Measurements from ENCODE around the gene IPO11. TPM values are rescaled to one million over a fixed set of nuclear protein-coding genes. Genes with fewer than 3 reads are reported as not detected.

Gene IPO11
- total and polyA plus RNA-seq, 2 of the 13 experiments (the other 11 are each of a cell fraction or from before 2014, with no cell fraction given) = 13.9 to 24.4 TPM

DNA sequence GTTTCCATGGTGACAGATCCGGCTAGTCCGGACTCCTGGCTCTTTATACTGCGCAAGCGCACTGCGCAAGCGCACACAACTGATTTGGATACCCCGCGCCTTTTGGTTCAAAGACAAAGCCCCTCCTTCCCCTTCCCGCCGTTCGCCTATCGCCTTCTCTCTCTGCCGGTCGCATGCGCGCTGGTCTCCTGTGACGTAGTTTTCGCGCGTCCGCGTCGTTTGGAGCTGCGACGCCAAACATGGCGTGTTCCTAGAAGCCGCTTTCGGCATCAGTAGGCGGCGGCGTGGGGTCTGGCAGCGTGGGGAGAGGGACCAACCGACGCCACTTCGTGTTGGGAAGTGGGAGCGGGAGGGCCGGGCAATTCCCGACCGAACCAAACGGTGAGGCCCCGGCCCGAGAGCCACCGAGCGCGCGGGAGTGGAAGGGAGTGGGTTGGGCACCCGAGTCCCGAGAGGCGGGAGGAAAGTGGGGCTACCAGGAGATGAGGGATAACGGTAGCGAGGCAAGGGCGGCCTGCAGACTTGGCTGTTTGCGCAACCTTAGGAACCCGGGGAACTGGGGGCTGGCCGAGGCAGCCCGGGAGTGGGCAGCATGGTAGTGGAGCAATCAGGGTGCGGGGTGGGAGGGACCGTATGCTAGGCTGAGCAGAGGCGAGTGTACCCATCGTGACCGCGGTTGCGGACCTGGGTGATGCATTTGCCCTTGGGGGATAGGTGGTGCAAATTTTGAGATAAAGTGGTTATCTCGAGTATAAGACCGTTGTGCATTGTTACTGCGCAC, at the start of gene IPO11 (continued):
- TF ChIP-seq ZNF12 (CRISPR knock-in tag; IDR thresholded peaks at IDR 0.05) (no peak), PAWR (CRISPR knock-in tag; IDR thresholded peaks at IDR 0.05; ENCODE audit: borderline replicate concordance) (no peak), KMT2A (CRISPR knock-in tag; IDR thresholded peaks at IDR 0.05) (peak; percentile 98), TRIM24 (CRISPR knock-in tag; IDR thresholded peaks at IDR 0.05) (no peak), NCOR1 (IDR thresholded peaks at IDR 0.05; ENCODE audit: borderline replicate concordance, low read length) (no peak), RFX3 (CRISPR knock-in tag; IDR thresholded peaks at IDR 0.05) (no peak), SATB2 (CRISPR knock-in tag; IDR thresholded peaks at IDR 0.05) (no peak), NFIC (IDR thresholded peaks at IDR 0.05; ENCODE audit: low read length) (no peak), ZNF672 (CRISPR knock-in tag; IDR thresholded peaks at IDR 0.05) (no peak), ZNF879 (CRISPR knock-in tag; IDR thresholded peaks at IDR 0.05) (0 out of 2 replicates have a peak, but pooled peaks have one; percentile 41), SYNCRIP (IDR thresholded peaks at IDR 0.05; ENCODE audit: insufficient read depth, low read depth, low read length) (no peak), MED1 (CRISPR knock-in tag; IDR thresholded peaks at IDR 0.05) (peak; percentile 38; the same call in 1 of the 2 replicates), NKX3-1 (CRISPR knock-in tag; IDR thresholded peaks at IDR 0.05) (0 out of 2 replicates have a peak, but pooled peaks have one; percentile 17), JUNB (CRISPR knock-in tag; IDR thresholded peaks at IDR 0.05; ENCODE audit: borderline replicate concordance) (no peak; the same call in 1 of the 2 replicates), ZNF737 (CRISPR knock-in tag; IDR thresholded peaks at IDR 0.05; ENCODE audit: borderline replicate concordance) (no peak), ARNT (IDR thresholded peaks at IDR 0.05) (no peak), MED13 (CRISPR knock-in tag; IDR thresholded peaks at IDR 0.05) (no peak)
- TF ChIP-seq, protein P1, sequence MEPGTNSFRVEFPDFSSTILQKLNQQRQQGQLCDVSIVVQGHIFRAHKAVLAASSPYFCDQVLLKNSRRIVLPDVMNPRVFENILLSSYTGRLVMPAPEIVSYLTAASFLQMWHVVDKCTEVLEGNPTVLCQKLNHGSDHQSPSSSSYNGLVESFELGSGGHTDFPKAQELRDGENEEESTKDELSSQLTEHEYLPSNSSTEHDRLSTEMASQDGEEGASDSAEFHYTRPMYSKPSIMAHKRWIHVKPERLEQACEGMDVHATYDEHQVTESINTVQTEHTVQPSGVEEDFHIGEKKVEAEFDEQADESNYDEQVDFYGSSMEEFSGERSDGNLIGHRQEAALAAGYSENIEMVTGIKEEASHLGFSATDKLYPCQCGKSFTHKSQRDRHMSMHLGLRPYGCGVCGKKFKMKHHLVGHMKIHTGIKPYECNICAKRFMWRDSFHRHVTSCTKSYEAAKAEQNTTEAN (CRISPR knock-in tag; conservative IDR thresholded peaks at IDR 0.05) = no peak
- TF ChIP-seq, protein P2, sequence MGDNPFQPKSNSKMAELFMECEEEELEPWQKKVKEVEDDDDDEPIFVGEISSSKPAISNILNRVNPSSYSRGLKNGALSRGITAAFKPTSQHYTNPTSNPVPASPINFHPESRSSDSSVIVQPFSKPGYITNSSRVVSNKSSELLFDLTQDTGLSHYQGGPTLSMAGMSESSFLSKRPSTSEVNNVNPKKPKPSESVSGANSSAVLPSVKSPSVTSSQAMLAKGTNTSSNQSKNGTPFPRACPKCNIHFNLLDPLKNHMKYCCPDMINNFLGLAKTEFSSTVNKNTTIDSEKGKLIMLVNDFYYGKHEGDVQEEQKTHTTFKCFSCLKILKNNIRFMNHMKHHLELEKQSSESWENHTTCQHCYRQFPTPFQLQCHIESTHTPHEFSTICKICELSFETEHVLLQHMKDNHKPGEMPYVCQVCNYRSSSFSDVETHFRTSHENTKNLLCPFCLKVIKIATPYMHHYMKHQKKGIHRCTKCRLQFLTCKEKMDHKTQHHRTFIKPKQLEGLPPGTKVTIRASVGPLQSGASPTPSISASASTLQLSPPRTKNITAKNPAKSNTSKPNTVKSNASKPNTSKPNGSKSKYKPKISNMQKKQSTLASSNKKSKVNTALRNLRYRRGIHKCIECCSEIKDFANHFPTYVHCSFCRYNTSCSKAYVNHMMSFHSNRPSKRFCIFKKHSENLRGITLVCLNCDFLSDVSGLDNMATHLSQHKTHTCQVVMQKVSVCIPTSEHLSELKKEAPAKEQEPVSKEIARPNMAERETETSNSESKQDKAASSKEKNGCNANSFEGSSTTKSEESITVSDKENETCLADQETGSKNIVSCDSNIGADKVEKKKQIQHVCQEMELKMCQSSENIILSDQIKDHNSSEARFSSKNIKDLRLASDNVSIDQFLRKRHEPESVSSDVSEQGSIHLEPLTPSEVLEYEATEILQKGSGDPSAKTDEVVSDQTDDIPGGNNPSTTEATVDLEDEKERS (CRISPR knock-in tag; IDR thresholded peaks at IDR 0.05) = peak; percentile 33; the same call in 1 of the 2 replicates
- TF ChIP-seq, protein P3, sequence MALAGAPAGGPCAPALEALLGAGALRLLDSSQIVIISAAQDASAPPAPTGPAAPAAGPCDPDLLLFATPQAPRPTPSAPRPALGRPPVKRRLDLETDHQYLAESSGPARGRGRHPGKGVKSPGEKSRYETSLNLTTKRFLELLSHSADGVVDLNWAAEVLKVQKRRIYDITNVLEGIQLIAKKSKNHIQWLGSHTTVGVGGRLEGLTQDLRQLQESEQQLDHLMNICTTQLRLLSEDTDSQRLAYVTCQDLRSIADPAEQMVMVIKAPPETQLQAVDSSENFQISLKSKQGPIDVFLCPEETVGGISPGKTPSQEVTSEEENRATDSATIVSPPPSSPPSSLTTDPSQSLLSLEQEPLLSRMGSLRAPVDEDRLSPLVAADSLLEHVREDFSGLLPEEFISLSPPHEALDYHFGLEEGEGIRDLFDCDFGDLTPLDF (CRISPR knock-in tag; IDR thresholded peaks at IDR 0.05) = peak; percentile 94
- TF ChIP-seq, protein P4, sequence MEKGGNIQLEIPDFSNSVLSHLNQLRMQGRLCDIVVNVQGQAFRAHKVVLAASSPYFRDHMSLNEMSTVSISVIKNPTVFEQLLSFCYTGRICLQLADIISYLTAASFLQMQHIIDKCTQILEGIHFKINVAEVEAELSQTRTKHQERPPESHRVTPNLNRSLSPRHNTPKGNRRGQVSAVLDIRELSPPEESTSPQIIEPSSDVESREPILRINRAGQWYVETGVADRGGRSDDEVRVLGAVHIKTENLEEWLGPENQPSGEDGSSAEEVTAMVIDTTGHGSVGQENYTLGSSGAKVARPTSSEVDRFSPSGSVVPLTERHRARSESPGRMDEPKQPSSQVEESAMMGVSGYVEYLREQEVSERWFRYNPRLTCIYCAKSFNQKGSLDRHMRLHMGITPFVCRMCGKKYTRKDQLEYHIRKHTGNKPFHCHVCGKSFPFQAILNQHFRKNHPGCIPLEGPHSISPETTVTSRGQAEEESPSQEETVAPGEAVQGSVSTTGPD (CRISPR knock-in tag; IDR thresholded peaks at IDR 0.05) = no peak
- TF ChIP-seq, protein P5, sequence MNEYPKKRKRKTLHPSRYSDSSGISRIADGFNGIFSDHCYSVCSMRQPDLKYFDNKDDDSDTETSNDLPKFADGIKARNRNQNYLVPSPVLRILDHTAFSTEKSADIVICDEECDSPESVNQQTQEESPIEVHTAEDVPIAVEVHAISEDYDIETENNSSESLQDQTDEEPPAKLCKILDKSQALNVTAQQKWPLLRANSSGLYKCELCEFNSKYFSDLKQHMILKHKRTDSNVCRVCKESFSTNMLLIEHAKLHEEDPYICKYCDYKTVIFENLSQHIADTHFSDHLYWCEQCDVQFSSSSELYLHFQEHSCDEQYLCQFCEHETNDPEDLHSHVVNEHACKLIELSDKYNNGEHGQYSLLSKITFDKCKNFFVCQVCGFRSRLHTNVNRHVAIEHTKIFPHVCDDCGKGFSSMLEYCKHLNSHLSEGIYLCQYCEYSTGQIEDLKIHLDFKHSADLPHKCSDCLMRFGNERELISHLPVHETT (CRISPR knock-in tag; conservative IDR thresholded peaks at IDR 0.05) = no peak

All from HepG2 (cell line).